Measurements from ENCODE around the gene CGB2. TPM values are rescaled to one million over a fixed set of nuclear protein-coding genes. Genes with fewer than 3 reads are reported as not detected.
A peak's percentile ranks its signal among the peaks of the same experiment; 100 is the strongest.

CGB2 gene
- total and polyA plus RNA-seq, 9 of the 15 experiments (the other 6 are each of a cell fraction or from before 2014, with no cell fraction given): 0.22 TPM; not detected in 8

GRCh38 chr19:49071860-49072547 is 40.3 kb downstream of the CGB2 start (continued):
- TF ChIP-seq E4F1 (CRISPR knock-in tag; IDR thresholded peaks at IDR 0.05; ENCODE audit: borderline replicate concordance) (no peak), ZBTB11 (CRISPR knock-in tag; IDR thresholded peaks at IDR 0.05) (no peak), KLF6 (CRISPR knock-in tag; IDR thresholded peaks at IDR 0.05; ENCODE audit: borderline replicate concordance) (no peak), ZEB2 (IDR thresholded peaks at IDR 0.05) (no peak), ZNF197 (CRISPR knock-in tag; IDR thresholded peaks at IDR 0.05; ENCODE audit: low read depth) (no peak), TRIM24 (IDR thresholded peaks at IDR 0.05) (no peak), ATF4 (CRISPR knock-in tag; IDR thresholded peaks at IDR 0.05) (no peak), MGA (IDR thresholded peaks at IDR 0.05) (peak; percentile 79)

Data from K562 (cell line).